NB4 (cell line): ENCODE results near the gene FAM210B.
"Not testable (repeated sequence)": the region's sequence is repeated elsewhere in the genome, so short reads cannot be mapped to it uniquely, and the experiment has no call there.

Experiments
- DNase-seq: peaks from one replicate; pipeline ENCODE4 v3.0.0; 2010; ENCODE audit warnings: low read depth
- H3K4me3 ChIP-seq: one replicate; pipeline ENCODE4 v1.5.1; 2011; ENCODE audit warnings: mild to moderate bottlenecking, low read depth, low read length, moderate library complexity
- CTCF ChIP-seq: IDR thresholded peaks from one replicate; pipeline ENCODE4 v1.5.1; 2012; ENCODE audit warnings: low read depth, low read length
- MAX ChIP-seq: IDR thresholded peaks from 2 replicates; pipeline ENCODE4 v1.6.1; 2011; ENCODE audit warnings: low read depth, low read length
- MYC ChIP-seq: IDR thresholded peaks from 2 replicates; pipeline ENCODE4 v1.6.1; 2011; ENCODE audit warnings: low read depth, low read length
- POLR2A ChIP-seq: IDR thresholded peaks from 2 replicates; pipeline ENCODE4 v1.6.1; 2011; ENCODE audit warnings: mild to moderate bottlenecking; ENCODE audit not compliant: insufficient read length; ENCODE audit errors: extremely low read depth

The FAM210B gene

GRCh38 chr20:56328861-56329260, 29.9 kb upstream of the FAM210B start:
- no peak overlapping the region for H3K4me3 ChIP-seq
- DNase-seq, result peak; percentile 45
- TF ChIP-seq CTCF (no peak), MAX (peak; percentile 21; the same call in 1 of the 2 replicates)

GRCh38 chr20:56336709-56337108, 22.1 kb upstream of the FAM210B start:
- H3K4me3 ChIP-seq, DNase-seq: not testable (repeated sequence)

DNA sequence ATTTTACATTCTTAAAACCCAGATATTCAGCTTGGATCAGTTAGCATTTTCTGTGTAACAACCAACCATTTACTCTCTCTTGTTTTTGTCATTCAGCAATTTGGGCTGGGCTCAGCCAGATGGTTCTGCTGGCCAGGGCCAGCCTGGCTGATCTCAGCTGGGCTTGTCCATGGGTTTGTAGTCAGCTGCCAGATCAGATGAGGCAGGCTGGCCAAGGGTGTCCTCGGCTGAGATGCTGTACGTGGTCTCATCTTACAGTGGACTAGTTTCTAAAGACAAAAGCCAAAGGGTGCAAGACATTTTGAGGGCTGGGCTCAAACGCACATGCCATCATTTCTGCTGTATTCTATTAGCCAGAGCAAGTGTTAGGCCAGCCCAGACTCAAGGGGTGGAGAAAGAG, 16.0 kb upstream of the FAM210B start:
- H3K4me3 ChIP-seq, result no peak overlapping the region
- TF ChIP-seq MAX, result no peak
- TF ChIP-seq POLR2A, result no peak
- TF ChIP-seq CTCF, result no peak
- no peak for TF ChIP-seq MYC
- DNase-seq, result no peak

DNA sequence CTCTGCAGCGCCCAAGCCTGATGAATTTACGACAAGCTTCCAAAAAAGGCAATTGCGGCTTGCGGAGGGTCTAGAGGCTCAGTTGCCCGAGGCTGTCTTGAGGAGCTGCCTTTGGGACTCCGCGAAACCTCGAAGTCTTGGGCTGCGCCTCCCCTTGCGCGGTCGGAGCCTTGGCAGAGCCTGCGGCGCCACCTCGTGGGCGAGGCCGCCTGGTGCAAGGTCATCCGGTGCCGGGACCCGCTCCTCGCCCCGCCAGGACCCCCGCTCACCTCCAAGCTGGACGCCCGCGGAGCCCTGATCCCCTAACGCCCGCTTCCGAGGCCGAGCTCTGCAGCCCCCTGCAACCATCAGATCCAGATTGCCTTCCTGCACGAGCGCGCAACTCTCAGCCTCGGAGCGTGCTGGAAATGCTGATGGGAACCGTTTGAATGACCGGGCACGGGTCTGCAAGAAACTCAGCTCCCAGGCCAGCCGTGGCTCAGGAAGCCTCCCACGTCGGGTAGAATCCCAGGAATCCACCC, 14.9 kb upstream of the FAM210B start:
- DNase-seq, result peak; percentile 76
- TF ChIP-seq POLR2A (no peak), CTCF (peak; percentile 79), MAX (no peak), MYC (no peak)
- H3K4me3 ChIP-seq, result no peak overlapping the region

DNA sequence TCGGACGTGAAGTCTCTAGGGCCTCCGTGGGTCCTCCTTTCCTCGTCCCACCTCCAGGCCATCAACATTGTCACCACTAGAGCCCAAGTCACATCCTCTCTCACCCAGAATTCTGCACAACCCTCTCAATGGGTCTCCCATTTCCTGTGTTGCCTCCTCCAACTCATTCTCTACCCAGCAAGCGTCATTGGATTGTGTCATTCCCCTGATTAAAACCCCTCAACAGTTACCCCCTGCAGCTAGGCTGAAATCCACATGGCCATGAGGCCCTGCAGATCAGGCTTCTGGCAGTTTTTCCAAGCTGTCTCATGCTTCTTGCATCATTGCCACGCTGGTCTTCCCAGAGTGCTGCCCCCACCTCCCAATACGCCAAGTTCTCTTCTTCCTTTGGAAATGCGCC, 12.9 kb upstream of the FAM210B start:
- H3K4me3 ChIP-seq, result no peak overlapping the region
- TF ChIP-seq POLR2A (no peak), CTCF (no peak), MAX (0 out of 2 replicates have a peak, but pooled peaks have one; percentile 7)
- DNase-seq, result peak; percentile 55

DNA sequence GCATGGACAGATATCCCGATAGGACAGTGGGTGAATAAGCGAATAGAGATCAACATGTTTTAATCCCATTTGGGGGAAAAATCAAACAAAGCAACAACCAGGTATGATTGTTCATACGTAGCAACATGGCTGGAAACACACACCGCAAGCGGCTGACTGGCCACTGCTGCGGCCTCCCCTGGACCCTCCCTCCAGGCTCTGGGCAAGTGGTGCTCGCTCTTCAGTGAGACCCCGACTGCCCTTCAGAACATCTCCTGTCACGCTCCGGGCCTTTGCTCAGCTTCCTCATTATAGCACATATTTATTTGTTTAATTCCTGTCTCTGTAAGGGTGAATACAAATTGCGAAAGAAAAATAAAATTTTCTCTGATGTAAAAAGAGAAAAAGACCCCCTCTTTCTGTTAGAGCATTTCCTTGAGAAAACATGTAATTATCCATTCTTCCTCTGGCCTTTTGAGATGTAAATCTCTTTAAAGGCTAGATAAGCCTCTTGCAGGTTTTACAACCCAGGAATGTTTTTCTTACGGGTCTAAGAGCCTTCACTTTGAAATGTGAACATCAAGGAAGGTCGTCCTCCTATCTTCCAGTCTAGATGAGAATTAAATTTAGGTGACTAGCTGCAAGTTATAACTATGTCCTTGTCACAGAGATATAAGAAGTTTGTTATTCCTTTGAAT, 11.0 kb upstream of the FAM210B start:
- no peak overlapping the region for H3K4me3 ChIP-seq
- no peak for DNase-seq
- TF ChIP-seq MAX (no peak), MYC (no peak), POLR2A (no peak), CTCF (no peak)
